Breast epithelium (tissue), 4 donors: Measurements from ENCODE around the gene TMEM131. TPM values are rescaled to one million over a fixed set of nuclear protein-coding genes. Genes with fewer than 3 reads are reported as not detected.

Experiments
- DNase-seq, 2 donors: peaks; one replicate each; pipeline ENCODE4 v3.0.0-alpha.2; 2019; ENCODE audit warnings: low spot score in 2 of 2
- H3K27ac ChIP-seq, 2 donors: fragments of 200-600 bp; sonication (generic) in 1 of 2; one replicate each; pipeline ENCODE4 v1.5.1; 2016 to 2019; ENCODE audit warnings: mild to moderate bottlenecking in 1 of 2
- H3K27me3 ChIP-seq, 2 donors: fragments of 200-600 bp; sonication (generic) in 1 of 2; one replicate each; pipeline versions ENCODE4 v1.5.1 to v1.6.0; 2017 to 2019; ENCODE audit warnings: control low read depth in 1 of 2, mild to moderate bottlenecking in 1 of 2
- H3K36me3 ChIP-seq: fragments of 200-600 bp; one replicate; pipeline ENCODE4 v1.5.1; 2019
- H3K4me1 ChIP-seq, 2 donors: fragments of 200-600 bp; sonication (generic); one replicate each; pipeline ENCODE4 v1.5.1; 2016 to 2019; ENCODE audit warnings: control low read depth in 1 of 2
- H3K4me3 ChIP-seq, 3 donors: fragments of 200-600 bp; sonication (generic); 1 replicate in 2 of 3; 2 replicates in 1 of 3; pipeline ENCODE4 v1.5.1; 2016 to 2019; ENCODE audit warnings: mild to moderate bottlenecking in 3 of 3, moderate library complexity in 2 of 3
- H3K9me3 ChIP-seq, 2 donors: fragments of 200-600 bp; sonication (generic) in 1 of 2; one replicate each; pipeline ENCODE4 v1.5.1; 2016 to 2019; ENCODE audit warnings: control low read depth in 1 of 2
- CTCF ChIP-seq, 3 donors: fragments of 450-650 bp; IDR thresholded peaks; one replicate each; pipeline ENCODE4 v1.5.1; 2016 to 2017; ENCODE audit warnings: antibody characterized with exemption in 3 of 3, mild to moderate bottlenecking in 3 of 3, moderate library complexity in 3 of 3
- POLR2A ChIP-seq: fragments of 450-650 bp; IDR thresholded peaks from one replicate; pipeline ENCODE4 v1.6.1; 2016; ENCODE audit warnings: antibody characterized with exemption, mild to moderate bottlenecking, moderate library complexity
- POLR2AphosphoS5 ChIP-seq, 3 donors: sonication (generic); formaldehyde crosslinking; IDR thresholded peaks; one replicate each; pipeline ENCODE4 v1.6.1; 2017; ENCODE audit warnings: antibody characterized with exemption in 3 of 3
- intact Hi-C: fragments of 100-400 bp; cut with DNase I; formaldehyde crosslinking; loops from one replicate; pipeline ENCODE4 v1.15.1; 2023; ENCODE audit warnings: low total_unique reads
- total RNA-seq, 3 donors: library from RNA; depleted of rRNA; stranded (reverse); fragments of >200 nt; gene quantifications; one replicate each; pipeline ENCODE4 v1.1.0, GENCODE V29; 2016

The TMEM131 gene
- total RNA-seq, 3 donors from 2014 or later = 30.6 to 47.4 (median 41.3) TPM

- Histone ChIP-seq H3K36me3 (no peaks in the 10 kb centered on the region), H3K4me1 (no peaks in the 10 kb centered on the region), H3K27me3 (no peaks in the 10 kb centered on the region), H3K9me3 (no peaks in the 10 kb centered on the region), H3K4me3 (no peak overlapping the region), H3K27ac (peak overlapping the region in 1 of 2 donors; percentile 66)
- intact Hi-C loops = no loop called here
- no peak for TF ChIP-seq CTCF (IDR thresholded peaks at IDR 0.05)
- no peak for TF ChIP-seq POLR2A
- TF ChIP-seq POLR2AphosphoS5 (IDR thresholded peaks at IDR 0.05) = no peak
- no peak for DNase-seq
Measured at GRCh38 chr2:97755491-97755890, 240.3 kb downstream of the TMEM131 start.

- H3K4me1 ChIP-seq = no peaks in the 10 kb centered on the region
- no peaks in the 10 kb centered on the region for H3K27me3 ChIP-seq
- H3K36me3 ChIP-seq = no peaks in the 10 kb centered on the region
- H3K4me3 ChIP-seq = no peak overlapping the region
- intact Hi-C loops = no loop called here
- no peaks in the 10 kb centered on the region for H3K9me3 ChIP-seq
- TF ChIP-seq POLR2A = no peak
- TF ChIP-seq POLR2AphosphoS5 (IDR thresholded peaks at IDR 0.05) = no peak
- TF ChIP-seq CTCF (IDR thresholded peaks at IDR 0.05) = no peak
- no peak for DNase-seq
- peak overlapping the region in 1 of 2 donors; percentile 66 for H3K27ac ChIP-seq
Measured at GRCh38 chr2:97754690-97755346, 240.9 kb downstream of the TMEM131 start.

- no peaks in the 10 kb centered on the region for H3K27me3 ChIP-seq
- H3K4me3 ChIP-seq = no peak overlapping the region
- no peaks in the 10 kb centered on the region for H3K9me3 ChIP-seq
- no peak overlapping the region for H3K27ac ChIP-seq
- DNase-seq = no peak
- no peak for TF ChIP-seq POLR2A
- no peak for TF ChIP-seq CTCF (IDR thresholded peaks at IDR 0.05)
- no peak for TF ChIP-seq POLR2AphosphoS5 (IDR thresholded peaks at IDR 0.05)
- intact Hi-C loops = no loop called here
- no peaks in the 10 kb centered on the region for H3K4me1 ChIP-seq
- no peaks in the 10 kb centered on the region for H3K36me3 ChIP-seq
Measured at GRCh38 chr2:97752342-97753334, 243.1 kb downstream of the TMEM131 start.

DNA sequence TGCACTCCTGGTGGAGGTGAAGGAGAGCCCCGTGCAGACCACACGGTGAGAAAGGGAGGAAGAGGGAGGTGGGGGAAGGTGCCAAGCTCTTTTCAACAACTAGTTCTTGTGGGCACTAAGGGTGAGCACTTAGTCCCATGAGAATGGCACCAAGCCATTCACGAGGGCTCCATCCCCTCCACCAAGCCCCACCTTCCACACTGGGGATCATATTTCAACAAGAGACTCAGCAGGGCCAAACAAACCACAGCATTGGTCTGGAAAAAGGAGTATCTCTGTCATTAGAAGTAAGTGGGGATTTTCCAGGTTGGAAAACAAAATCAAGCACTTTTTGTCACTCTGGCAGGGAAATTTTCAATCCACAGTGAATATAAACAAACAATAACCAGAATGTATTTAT is 244.0 kb downstream of the TMEM131 start:
- intact Hi-C loops = no loop called here
- Histone ChIP-seq H3K4me3 (no peak overlapping the region), H3K27ac (no peak overlapping the region), H3K9me3 (no peaks in the 10 kb centered on the region), H3K27me3 (no peaks in the 10 kb centered on the region), H3K36me3 (no peaks in the 10 kb centered on the region), H3K4me1 (no peaks in the 10 kb centered on the region)
- TF ChIP-seq CTCF (IDR thresholded peaks at IDR 0.05) (no peak), POLR2AphosphoS5 (IDR thresholded peaks at IDR 0.05) (no peak), POLR2A (no peak)
- no peak for DNase-seq

GRCh38 chr2:97750017-97750416 is 245.7 kb downstream of the TMEM131 start:
- H3K4me3 ChIP-seq = no peak overlapping the region
- intact Hi-C loops = no loop called here
- H3K27me3 ChIP-seq = no peaks in the 10 kb centered on the region
- H3K4me1 ChIP-seq = no peaks in the 10 kb centered on the region
- no peak overlapping the region for H3K27ac ChIP-seq
- DNase-seq = no peak
- no peaks in the 10 kb centered on the region for H3K36me3 ChIP-seq
- TF ChIP-seq POLR2A = no peak
- no peak for TF ChIP-seq CTCF (IDR thresholded peaks at IDR 0.05)
- TF ChIP-seq POLR2AphosphoS5 (IDR thresholded peaks at IDR 0.05) = no peak
- H3K9me3 ChIP-seq = no peaks in the 10 kb centered on the region
